Spleen (tissue), 11 donors: Measurements from ENCODE around the gene KCNK17. TPM values are rescaled to one million over a fixed set of nuclear protein-coding genes. Genes with fewer than 3 reads are reported as not detected.
A peak's percentile ranks its signal among the peaks of the same experiment; 100 is the strongest.

Source experiments
- DNase-seq: peaks from one replicate; pipeline ENCODE4 v3.0.0-alpha.2; 2020
- H3K27ac ChIP-seq, 8 donors: fragments of 200-600 bp; sonication (generic) in 7 of 8; 1 replicate in 4 of 8; 2 replicates in 4 of 8; pipeline versions ENCODE4 v1.5.0 to v1.8.0; 2016 to 2021; ENCODE audit warnings: inconsistent platforms in 4 of 8, mild to moderate bottlenecking in 4 of 8, moderate library complexity in 1 of 8
- H3K27me3 ChIP-seq, 7 donors: fragments of 200-600 bp; sonication (generic) in 6 of 7; replicated peaks in 1 of 7; 1 replicate in 4 of 7; 2 replicates in 3 of 7; pipeline versions ENCODE4 v1.5.0 to v1.8.0; 2016 to 2021; ENCODE audit warnings: inconsistent platforms in 3 of 7, mild to moderate bottlenecking in 1 of 7
- H3K36me3 ChIP-seq, 6 donors: fragments of 200-600 bp; sonication (generic) in 5 of 6; 1 replicate in 4 of 6; 2 replicates in 2 of 6; pipeline versions ENCODE4 v1.5.0 to v1.8.0; 2016 to 2021; ENCODE audit warnings: inconsistent platforms in 2 of 6
- H3K4me1 ChIP-seq, 6 donors: fragments of 200-600 bp; sonication (generic) in 5 of 6; 1 replicate in 3 of 6; 2 replicates in 3 of 6; pipeline versions ENCODE4 v1.5.0 to v1.8.0; 2016 to 2021; ENCODE audit warnings: inconsistent platforms in 3 of 6
- H3K4me3 ChIP-seq, 8 donors: fragments of 200-600 bp; sonication (generic) in 7 of 8; 1 replicate in 4 of 8; 2 replicates in 4 of 8; pipeline versions ENCODE4 v1.5.0 to v1.8.0; 2016 to 2021; ENCODE audit warnings: inconsistent platforms in 4 of 8, mild to moderate bottlenecking in 4 of 8, moderate library complexity in 2 of 8
- H3K9me3 ChIP-seq, 8 donors: fragments of 200-600 bp; sonication (generic) in 7 of 8; 1 replicate in 4 of 8; 2 replicates in 4 of 8; pipeline versions ENCODE4 v1.5.0 to v1.8.0; 2016 to 2021; ENCODE audit warnings: inconsistent platforms in 4 of 8
- POLR2A ChIP-seq, 3 donors: fragments of 450-650 bp; IDR thresholded peaks; one replicate each; pipeline ENCODE4 v1.5.1; 2017; ENCODE audit warnings: antibody characterized with exemption in 3 of 3, mild to moderate bottlenecking in 1 of 3
- POLR2AphosphoS5 ChIP-seq, 3 donors: sonication (generic); formaldehyde crosslinking; IDR thresholded peaks; one replicate each; pipeline ENCODE4 v1.5.1; 2017; ENCODE audit warnings: antibody characterized with exemption in 3 of 3
- WGBS, 5 donors: extraction: QIAGEN DNeasy Blood & Tissue Kit in 3 of 5; methylation state at CpG; one replicate each; pipeline versions ENCODE4 v1.1.5 to v1.1.7; 2013 to 2018; 5-methylcytosine and 5-hydroxymethylcytosine counted together
- intact Hi-C: fragments of 100-400 bp; cut with DNase I; formaldehyde crosslinking; loops from one replicate; pipeline ENCODE4 v1.15.0; 2023; ENCODE audit warnings: low total_unique reads
- polyA plus RNA-seq, 3 donors: library from polyadenylated mRNA; stranded (reverse); fragments of 200-250 nt; gene quantifications; one replicate each; pipeline ENCODE4 v1.2.1, GENCODE V29; 2013
- total RNA-seq, 7 donors: library from RNA; depleted of rRNA in 3 of 7; stranded (reverse); fragments of >200 nt in 3 of 7; fragmentation: NEBNext Ultra II Directional in 4 of 7; extraction: Animal tissue kit (Norgen Biotek cat#: 25700) in 4 of 7; gene quantifications; one replicate each; pipeline versions ENCODE4 v1.1.0 to v1.2.1, GENCODE V29; 2016 to 2021
- TF ChIP-seq, protein P1 (sequence below), 11 experiments: fragments of 200-600 bp in 7 of 11; fragments of 450-650 bp in 4 of 11; sonication (generic) in 4 of 11; IDR thresholded peaks in 8 of 11; conservative IDR thresholded peaks in 3 of 11; 1 replicate in 7 of 11; 2 replicates in 4 of 11; pipeline versions ENCODE4 v1.4.0 to v1.8.0; 2016 to 2021; ENCODE audit warnings: antibody characterized with exemption in 11 of 11, inconsistent platforms in 4 of 11, mild to moderate bottlenecking in 1 of 11
- donor health status: healthy with polysubstance abuse.
- donor health status: DM: no; HTN: no; CAD: no; lungs with moderate emphysema.
- donor health status: DM: no; HTN: no; CAD: no.
- donor health status: Bipolar disorder and iron deficiency.
- donor health status: healthy.
- donor health status: DM: no; HTN: no; CAD: no.
- donor health status: DM: yes; HTN: yes; CAD: no.

Gene KCNK17
- total and polyA plus RNA-seq, 10 donors: 0.16 to 0.98 (median 0.46) TPM; not detected in 2

DNA sequence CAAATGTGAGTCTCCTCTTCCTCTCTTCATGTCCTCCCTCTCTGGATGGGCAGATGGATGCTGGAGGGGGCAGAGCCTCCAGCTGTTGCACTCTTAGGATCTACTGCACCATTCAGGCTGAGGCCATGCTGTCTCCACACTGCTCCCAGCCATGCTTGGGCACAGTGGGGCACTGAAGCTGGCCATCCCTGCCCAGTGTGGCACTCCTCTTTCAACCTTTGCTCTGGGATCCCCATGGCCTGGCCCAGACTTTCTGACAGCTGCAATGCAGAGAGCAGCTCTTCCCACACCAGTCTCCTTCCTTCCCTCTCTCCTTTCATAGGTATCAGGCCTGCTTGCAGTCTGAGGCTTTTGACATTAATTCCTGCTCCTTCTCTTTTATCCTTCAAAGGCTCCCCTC lies 9.3 kb downstream of the KCNK17 start:
- peaks cover 0 to 8% (median 2%) of the 10 kb centered on the region in 6 donors for H3K4me1 ChIP-seq
- TF ChIP-seq POLR2AphosphoS5 (IDR thresholded peaks at IDR 0.05) (no peak), POLR2A (IDR thresholded peaks at IDR 0.05) (no peak)
- TF ChIP-seq, protein P1, sequence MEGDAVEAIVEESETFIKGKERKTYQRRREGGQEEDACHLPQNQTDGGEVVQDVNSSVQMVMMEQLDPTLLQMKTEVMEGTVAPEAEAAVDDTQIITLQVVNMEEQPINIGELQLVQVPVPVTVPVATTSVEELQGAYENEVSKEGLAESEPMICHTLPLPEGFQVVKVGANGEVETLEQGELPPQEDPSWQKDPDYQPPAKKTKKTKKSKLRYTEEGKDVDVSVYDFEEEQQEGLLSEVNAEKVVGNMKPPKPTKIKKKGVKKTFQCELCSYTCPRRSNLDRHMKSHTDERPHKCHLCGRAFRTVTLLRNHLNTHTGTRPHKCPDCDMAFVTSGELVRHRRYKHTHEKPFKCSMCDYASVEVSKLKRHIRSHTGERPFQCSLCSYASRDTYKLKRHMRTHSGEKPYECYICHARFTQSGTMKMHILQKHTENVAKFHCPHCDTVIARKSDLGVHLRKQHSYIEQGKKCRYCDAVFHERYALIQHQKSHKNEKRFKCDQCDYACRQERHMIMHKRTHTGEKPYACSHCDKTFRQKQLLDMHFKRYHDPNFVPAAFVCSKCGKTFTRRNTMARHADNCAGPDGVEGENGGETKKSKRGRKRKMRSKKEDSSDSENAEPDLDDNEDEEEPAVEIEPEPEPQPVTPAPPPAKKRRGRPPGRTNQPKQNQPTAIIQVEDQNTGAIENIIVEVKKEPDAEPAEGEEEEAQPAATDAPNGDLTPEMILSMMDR (IDR thresholded peaks at IDR 0.05 in 8 of 11, conservative IDR thresholded peaks at IDR 0.05 in 3 of 11): no peak
- no peak overlapping the region for H3K4me3 ChIP-seq
- H3K9me3 ChIP-seq: no peaks in the 10 kb centered on the region
- H3K27me3 ChIP-seq: peaks cover 0 to 16% (median 0%) of the 10 kb centered on the region in 7 donors
- no peaks in the 10 kb centered on the region for H3K36me3 ChIP-seq
- no peak overlapping the region for H3K27ac ChIP-seq
- DNase-seq: no peak
- intact Hi-C loops: loop anchor here (5.0 to 10.0 kb wide), 2 partner anchors 330 to 433 kb away; no protein-coding TSS in a partner anchor

DNA sequence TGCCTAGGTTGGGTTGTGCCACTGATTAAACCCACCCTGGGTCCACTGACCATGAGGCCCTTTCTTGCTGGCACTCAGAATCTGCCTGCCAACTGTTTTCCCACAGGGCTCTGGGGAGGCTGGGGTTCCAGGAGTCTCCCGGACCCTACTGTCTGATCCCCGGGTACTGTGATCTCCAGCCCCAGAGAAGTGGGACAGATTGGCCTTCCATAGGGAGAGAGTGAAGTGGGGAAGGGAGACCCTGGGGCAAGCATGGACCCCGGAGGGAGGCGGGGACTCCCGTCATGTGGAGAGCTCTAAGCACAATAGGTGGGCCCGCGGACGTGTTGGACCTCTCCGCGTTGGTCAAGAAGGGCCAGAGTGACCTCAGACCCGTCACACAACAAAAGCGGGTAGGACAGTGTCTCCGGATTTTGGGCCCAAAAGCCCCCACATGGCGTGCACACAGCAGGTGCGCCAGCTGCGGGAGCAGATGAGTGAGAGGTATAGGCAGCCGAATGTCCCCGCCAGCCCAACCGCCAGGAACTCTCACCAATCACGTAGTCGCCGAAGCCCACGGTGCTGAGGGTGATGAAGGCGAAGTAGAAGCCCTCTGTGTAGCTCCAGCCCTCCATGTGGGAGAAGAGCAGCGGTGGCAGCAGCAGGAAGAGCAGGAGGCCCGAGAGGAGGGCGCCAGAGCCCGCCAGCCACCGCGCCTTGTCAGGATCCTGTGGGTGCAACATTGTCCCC lies 10.6 kb downstream of the KCNK17 start:
- Histone ChIP-seq H3K4me1 (peaks cover 0 to 8% (median 2%) of the 10 kb centered on the region in 6 donors), H3K27me3 (peaks cover 0 to 11% (median 0%) of the 10 kb centered on the region in 7 donors), H3K4me3 (no peak overlapping the region), H3K9me3 (no peaks in the 10 kb centered on the region), H3K27ac (no peak overlapping the region), H3K36me3 (no peaks in the 10 kb centered on the region)
- no peak for TF ChIP-seq POLR2AphosphoS5 (IDR thresholded peaks at IDR 0.05)
- TF ChIP-seq, protein P1 (IDR thresholded peaks at IDR 0.05 in 8 of 11, conservative IDR thresholded peaks at IDR 0.05 in 3 of 11): peak in 5 of 11 experiments; percentile 26 to 58 (median 53)
- no peak for DNase-seq
- 83 to 88% (median 87%) methylated on average over 26 to 30 of the region's 30 CpGs for WGBS, 5 donors
- intact Hi-C loops: loop anchor here (2.0 to 10.0 kb wide), 3 partner anchors 137 to 431 kb away; no protein-coding TSS in a partner anchor

DNA sequence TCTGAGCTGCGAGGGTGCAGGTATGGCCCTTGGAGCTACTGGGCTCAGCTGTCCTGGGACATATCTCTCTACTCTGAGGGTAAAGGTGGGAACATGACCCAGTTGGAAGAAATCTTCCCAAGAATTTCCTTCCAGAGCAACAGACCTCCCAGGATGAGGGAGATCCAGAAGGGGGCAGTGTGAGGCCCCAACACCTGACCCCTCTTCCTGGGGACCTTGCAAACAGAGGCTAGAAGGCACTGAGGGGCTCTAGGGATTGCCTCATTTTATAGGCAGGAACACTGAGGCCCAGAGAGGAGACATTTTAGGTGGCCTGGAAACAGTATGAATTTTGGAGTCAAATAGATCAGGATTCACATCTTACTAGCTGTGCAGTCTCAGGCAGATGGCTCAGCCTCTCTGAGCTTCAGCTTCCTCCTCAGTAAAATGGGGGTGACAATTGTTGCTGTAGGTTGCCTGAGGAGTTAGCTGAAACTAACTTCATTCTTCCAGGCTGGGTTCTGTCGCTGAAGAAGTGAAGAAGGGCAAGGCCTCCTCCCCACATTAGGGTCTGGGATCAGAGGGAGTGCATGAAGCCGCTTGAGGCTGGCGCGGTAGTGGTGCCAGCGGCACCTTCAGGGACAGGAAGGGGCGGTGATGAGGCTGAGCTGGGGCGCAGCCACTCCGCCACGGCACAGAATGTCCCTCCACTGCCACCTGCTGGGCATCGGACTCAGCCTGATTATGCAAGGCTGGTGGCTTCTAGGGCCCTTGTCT lies 11.4 kb downstream of the KCNK17 start:
- Histone ChIP-seq H3K9me3 (no peaks in the 10 kb centered on the region), H3K36me3 (no peaks in the 10 kb centered on the region), H3K4me3 (peak overlapping the region in 1 of 8 donors; percentile 45), H3K27ac (no peak overlapping the region), H3K4me1 (peaks cover 0 to 8% (median 2%) of the 10 kb centered on the region in 6 donors), H3K27me3 (peaks cover 0 to 11% (median 0%) of the 10 kb centered on the region in 7 donors)
- intact Hi-C loops: loop anchor here (2.0 to 10.0 kb wide), 3 partner anchors 136 to 431 kb away; no protein-coding TSS in a partner anchor
- peak; percentile 96 for DNase-seq
- peak in 2 of 3 donors; percentile 49 to 53 for TF ChIP-seq POLR2AphosphoS5 (IDR thresholded peaks at IDR 0.05)
- TF ChIP-seq POLR2A (IDR thresholded peaks at IDR 0.05): no peak
- TF ChIP-seq, protein P1 (IDR thresholded peaks at IDR 0.05 in 8 of 11, conservative IDR thresholded peaks at IDR 0.05 in 3 of 11): peak; percentile 79 to 95 (median 87)
- WGBS, 5 donors: 8 to 80% (median 9%) methylated on average over 1 to 11 of the region's 11 CpGs
